Middle frontal gyrus (tissue), 1 donor: ENCODE results near the gene FBP2.
"Not testable (repeated sequence)": the region's sequence is repeated elsewhere in the genome, so short reads cannot be mapped to it uniquely, and the experiment has no call there.

Source experiments
- DNase-seq: peaks from one replicate; pipeline ENCODE4 v3.0.0-alpha.2; 2015; ENCODE audit warnings: low spot score; ENCODE audit errors: extremely low spot score

FBP2 gene

GRCh38 chr9:94564279-94564678 is 29.3 kb downstream of the FBP2 start:
- DNase-seq = not testable (repeated sequence)

- DNase-seq = no peak
Measured at GRCh38 chr9:94563548-94563947, 30.1 kb downstream of the FBP2 start.

GRCh38 chr9:94560237-94560636 is 33.4 kb downstream of the FBP2 start:
- DNase-seq = no peak

GRCh38 chr9:94557376-94557775 is 36.2 kb downstream of the FBP2 start:
- DNase-seq = no peak

GRCh38 chr9:94554439-94555331 is 38.9 kb downstream of the FBP2 start, which contains the start of gene PCAT7:
Gene PCAT7, plus strand, starts transcription at chr9:94555083.
- DNase-seq = no peak

- no peak for DNase-seq
Measured at GRCh38 chr9:94554078-94554438, 39.6 kb downstream of the FBP2 start.

GRCh38 chr9:94553029-94553938 is 40.3 kb downstream of the FBP2 start:
- no peak for DNase-seq

GRCh38 chr9:94545940-94546339 is 47.7 kb downstream of the FBP2 start:
- DNase-seq = no peak

GRCh38 chr9:94544335-94544734 is 49.3 kb downstream of the FBP2 start:
- not testable (repeated sequence) for DNase-seq

GRCh38 chr9:94538908-94539307 is 54.7 kb downstream of the FBP2 start:
- DNase-seq = no peak

GRCh38 chr9:94534901-94535300 is 58.7 kb downstream of the FBP2 start:
- DNase-seq = no peak

- no peak for DNase-seq
Measured at GRCh38 chr9:94533601-94534000, 60.0 kb downstream of the FBP2 start.

GRCh38 chr9:94533155-94533554 is 60.5 kb downstream of the FBP2 start:
- DNase-seq = no peak

GRCh38 chr9:94528886-94529285 is 64.7 kb downstream of the FBP2 start:
- no peak for DNase-seq

GRCh38 chr9:94526951-94527350 is 66.7 kb downstream of the FBP2 start:
- DNase-seq = no peak

- DNase-seq = no peak
Measured at GRCh38 chr9:94526271-94526670, 67.4 kb downstream of the FBP2 start.

GRCh38 chr9:94525396-94526035 is 68.1 kb downstream of the FBP2 start:
- DNase-seq = no peak

GRCh38 chr9:94517254-94517653 is 76.4 kb downstream of the FBP2 start:
- DNase-seq = no peak

GRCh38 chr9:94514722-94515121 is 78.9 kb downstream of the FBP2 start:
- no peak for DNase-seq

- DNase-seq = no peak
Measured at GRCh38 chr9:94511955-94512265, 81.7 kb downstream of the FBP2 start.

GRCh38 chr9:94511134-94511954 is 82.3 kb downstream of the FBP2 start:
- no peak for DNase-seq
